Mesenteric fat pad (tissue), 1 donor: ENCODE results near the gene BICD1. TPM values are rescaled to one million over a fixed set of nuclear protein-coding genes. Genes with fewer than 3 reads are reported as not detected.

Experiments
- DNase-seq: peaks from one replicate; pipeline ENCODE4 v3.0.0-alpha.2; 2020; ENCODE audit warnings: low spot score
- total RNA-seq: library from RNA; stranded (reverse); fragmentation: NEBNext Ultra II Directional; extraction: Animal tissue kit (Norgen Biotek cat#: 25700); gene quantifications from one replicate; pipeline ENCODE4 v1.2.1, GENCODE V29; 2021
- donor health status: DM: yes; HTN: yes; CAD: no.

The BICD1 gene
- total RNA-seq, 1 donor from 2014 or later = 21.9 TPM

- DNase-seq = no peak
These were observed 229.6 kb downstream of the BICD1 start for GRCh38 chr12:32336261-32336660.

- no peak for DNase-seq
These were observed 236.8 kb downstream of the BICD1 start for GRCh38 chr12:32343496-32343895.

GRCh38 chr12:32344047-32344446, 237.4 kb downstream of the BICD1 start:
- DNase-seq = no peak

GRCh38 chr12:32353540-32353939, 246.9 kb downstream of the BICD1 start:
- DNase-seq = no peak

GRCh38 chr12:32357601-32358249, 251.1 kb downstream of the BICD1 start:
- no peak for DNase-seq

- DNase-seq = no peak
These were observed 254.3 kb downstream of the BICD1 start for GRCh38 chr12:32360956-32361355.

GRCh38 chr12:32362892-32363291, 256.2 kb downstream of the BICD1 start:
- DNase-seq = no peak

- DNase-seq = no peak
These were observed 258.9 kb downstream of the BICD1 start for GRCh38 chr12:32365473-32366064.

- no peak for DNase-seq
These were observed 260.1 kb downstream of the BICD1 start for GRCh38 chr12:32366714-32367113.

GRCh38 chr12:32367381-32367780, 260.7 kb downstream of the BICD1 start:
- no peak for DNase-seq

GRCh38 chr12:32369202-32369601, 262.6 kb downstream of the BICD1 start:
- DNase-seq = no peak

- DNase-seq = no peak
These were observed 270.9 kb downstream of the BICD1 start for GRCh38 chr12:32377344-32378055.

- no peak for DNase-seq
These were observed 272.6 kb downstream of the BICD1 start for GRCh38 chr12:32379213-32379612.

GRCh38 chr12:32379667-32380066, 273.0 kb downstream of the BICD1 start:
- DNase-seq = no peak

GRCh38 chr12:32382226-32382625, 275.6 kb downstream of the BICD1 start:
- DNase-seq = no peak

- DNase-seq = no peak
These were observed 284.0 kb downstream of the BICD1 start for GRCh38 chr12:32390572-32391219.

- DNase-seq = no peak
These were observed 288.4 kb downstream of the BICD1 start for GRCh38 chr12:32395026-32395425.

GRCh38 chr12:32397696-32398095, 291.0 kb downstream of the BICD1 start:
- no peak for DNase-seq

- no peak for DNase-seq
These were observed 291.5 kb downstream of the BICD1 start for GRCh38 chr12:32398181-32398580.

- DNase-seq = no peak
These were observed 292.2 kb downstream of the BICD1 start for GRCh38 chr12:32398816-32399369.

GRCh38 chr12:32399370-32400113, 292.9 kb downstream of the BICD1 start, which contains the start of gene FGD4:
Gene FGD4, plus strand, starts transcription at chr12:32399558.
- DNase-seq = peak; percentile 94
